SKM-1 treated with dmso at 0.1 percent for 144 hours (cell line): Measurements from ENCODE around the gene AFG1L.
"Not testable (repeated sequence)": the region's sequence is repeated elsewhere in the genome, so short reads cannot be mapped to it uniquely, and the experiment has no call there.

ENCODE experiments used
- DNase-seq: peaks from one replicate; lab custom pipeline; 2025; ENCODE audit not compliant: unreplicated experiment; lab: John Stamatoyannopoulos, UW

AFG1L gene

DNA sequence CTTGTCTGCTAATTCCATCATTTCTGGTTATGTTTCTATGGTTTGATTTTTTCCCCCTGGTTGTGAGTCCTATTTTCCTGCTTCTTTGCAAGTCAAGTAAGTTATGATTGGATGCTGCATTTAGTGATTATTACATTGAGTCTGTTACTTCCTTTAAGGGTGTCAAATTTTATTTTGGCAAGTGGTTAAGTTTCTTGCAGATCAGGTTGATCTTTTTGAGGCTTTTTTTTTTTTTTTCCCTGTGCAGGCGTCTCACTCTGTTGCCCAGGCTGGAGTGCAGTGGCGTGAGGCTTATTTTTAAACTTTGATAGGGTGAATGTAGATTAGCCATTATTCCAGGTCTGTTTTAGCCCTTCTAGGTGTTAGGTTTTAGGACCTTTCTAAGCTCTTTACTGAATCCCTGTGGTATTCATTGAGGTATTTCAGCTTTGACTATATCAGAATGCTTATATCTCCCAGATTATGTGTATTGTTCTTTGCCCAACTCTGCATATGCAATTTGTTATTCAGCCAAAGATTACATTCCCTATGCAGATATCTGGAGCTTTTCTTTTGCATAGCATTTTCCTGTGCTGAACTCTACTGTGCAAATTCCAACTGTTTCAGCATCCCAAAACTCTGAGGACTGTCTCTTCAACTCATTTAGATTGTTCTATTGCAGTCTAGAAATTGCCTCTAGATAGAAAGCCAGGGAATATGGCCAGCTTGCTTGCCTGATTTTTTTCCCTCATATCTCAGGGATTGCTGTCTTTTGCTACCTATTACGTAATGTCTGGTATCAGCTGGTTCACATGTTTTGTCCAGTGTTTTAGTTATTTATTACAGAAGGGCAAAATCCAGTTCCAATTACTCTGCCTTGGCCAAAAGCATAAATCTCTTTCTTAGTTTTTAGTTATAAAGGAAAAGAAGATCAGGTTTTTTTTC lies 113.3 kb downstream of the AFG1L start:
- DNase-seq, result no peak

DNA sequence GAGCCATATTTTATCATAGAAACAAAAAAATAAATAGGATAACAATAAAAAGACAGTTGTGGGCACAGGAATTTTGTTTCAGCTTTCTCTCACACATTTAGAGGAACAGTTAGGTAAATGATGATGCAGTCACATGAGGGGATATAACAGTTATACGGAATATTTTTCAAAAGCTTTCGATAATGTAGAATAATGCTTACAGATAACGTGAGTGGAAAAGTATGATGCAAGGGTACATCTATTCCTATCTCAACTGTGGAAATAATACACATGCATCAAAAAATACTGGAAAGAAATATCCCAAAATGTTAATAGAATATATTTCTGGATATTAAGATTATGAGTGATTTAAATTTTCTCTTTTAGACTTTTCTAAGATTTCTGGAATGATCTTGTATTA lies 114.0 kb downstream of the AFG1L start:
- DNase-seq, result no peak

DNA sequence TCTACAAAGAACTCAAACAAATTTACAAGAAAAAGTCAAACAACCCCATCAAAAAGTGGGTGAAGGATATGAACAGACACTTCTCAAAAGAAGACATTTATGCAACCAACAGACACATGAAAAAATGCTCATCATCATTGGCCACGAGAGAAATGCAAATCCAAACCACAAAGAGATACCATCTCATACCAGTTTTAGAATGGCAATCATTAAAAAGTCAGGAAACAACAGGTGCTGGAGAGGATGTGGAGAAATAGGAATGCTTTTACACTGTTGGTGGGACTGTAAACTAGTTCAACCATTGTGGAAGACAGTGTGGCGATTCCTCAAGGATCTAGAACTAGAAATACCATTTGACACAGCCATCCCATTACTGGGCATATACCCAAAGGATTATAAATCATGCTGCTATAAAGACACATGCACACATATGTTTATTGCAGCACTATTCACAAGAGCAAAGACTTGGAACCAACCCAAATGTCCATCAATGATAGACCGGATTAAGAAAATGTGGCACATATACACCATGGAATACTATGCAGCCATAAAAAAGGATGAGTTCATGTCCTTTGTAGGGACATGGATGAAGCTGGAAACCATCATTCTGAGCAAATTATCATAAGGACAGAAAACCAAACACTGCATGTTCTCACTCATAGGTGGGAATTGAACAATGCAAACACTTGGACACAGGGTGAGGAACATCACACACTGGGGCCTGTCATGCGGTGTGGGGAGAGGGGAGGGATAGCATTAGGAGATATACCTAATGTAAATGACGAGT lies 121.4 kb downstream of the AFG1L start:
- not testable (repeated sequence) for DNase-seq

DNA sequence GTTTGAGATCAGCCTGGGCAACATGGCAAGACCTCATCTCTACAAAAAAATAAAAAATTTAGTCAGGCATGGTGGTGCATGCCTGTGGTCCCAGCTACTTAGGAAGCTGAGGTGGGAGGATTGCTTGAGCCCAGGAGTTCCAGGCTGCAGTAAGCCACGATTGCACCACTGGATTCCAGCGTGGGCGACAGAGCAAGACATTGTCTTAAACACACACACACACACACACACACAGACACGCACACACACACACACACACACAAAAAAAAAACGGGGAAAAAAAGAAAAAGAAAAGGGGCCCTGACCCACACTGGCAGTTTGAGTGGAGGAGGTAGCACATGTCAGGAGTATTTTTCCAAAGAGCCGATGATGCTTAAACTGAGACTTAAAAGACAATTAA lies 122.2 kb downstream of the AFG1L start:
- no peak for DNase-seq

DNA sequence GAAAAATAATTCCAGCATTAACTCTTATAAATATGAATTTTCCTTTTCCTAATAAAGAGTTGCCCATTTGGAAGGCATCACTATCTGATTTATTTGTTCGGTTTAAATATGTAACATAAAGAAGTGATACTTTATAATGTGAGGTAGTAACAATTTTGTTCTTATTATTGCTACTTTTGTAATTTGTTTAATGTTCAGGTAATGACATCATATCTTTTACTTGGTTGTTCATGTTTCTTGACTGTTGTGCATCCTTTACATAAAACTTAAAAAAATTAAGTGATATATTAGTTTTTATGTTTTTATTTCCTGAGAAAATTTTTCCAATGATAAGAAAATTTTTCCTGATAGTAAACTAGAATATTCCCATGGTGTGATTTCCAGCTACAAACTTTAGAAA lies 124.6 kb downstream of the AFG1L start:
- no peak for DNase-seq

DNA sequence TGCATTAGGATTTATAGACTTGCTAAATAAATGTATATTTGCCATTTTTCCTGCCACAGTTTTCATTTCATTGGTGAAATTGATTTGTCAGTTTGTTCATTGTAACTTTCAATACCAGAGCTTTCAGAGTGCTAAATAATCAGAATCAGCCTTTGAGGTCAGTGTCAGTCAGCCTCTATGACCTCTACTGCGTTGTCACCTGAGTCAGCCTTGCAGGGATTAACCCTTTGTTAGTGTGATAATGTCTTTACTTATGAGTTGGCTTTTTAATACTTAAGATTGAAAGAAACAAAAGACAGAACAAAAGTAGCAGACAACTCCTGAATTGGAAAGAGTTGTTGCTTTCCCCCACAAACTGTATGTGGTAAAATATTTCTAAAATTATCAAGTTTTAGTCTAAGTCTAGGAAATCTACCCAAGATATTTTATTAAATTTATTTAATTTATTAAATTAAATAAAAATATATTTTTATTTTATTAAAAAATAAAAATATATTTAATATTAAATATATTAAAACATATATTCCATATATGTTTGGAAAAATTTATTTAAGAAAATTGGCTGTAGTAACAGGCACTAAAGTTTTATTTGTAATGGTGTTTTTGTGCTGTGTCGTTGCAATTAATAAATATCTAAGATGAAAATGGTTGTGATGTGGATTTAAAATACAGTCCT lies 125.2 kb downstream of the AFG1L start:
- DNase-seq, result no peak

DNA sequence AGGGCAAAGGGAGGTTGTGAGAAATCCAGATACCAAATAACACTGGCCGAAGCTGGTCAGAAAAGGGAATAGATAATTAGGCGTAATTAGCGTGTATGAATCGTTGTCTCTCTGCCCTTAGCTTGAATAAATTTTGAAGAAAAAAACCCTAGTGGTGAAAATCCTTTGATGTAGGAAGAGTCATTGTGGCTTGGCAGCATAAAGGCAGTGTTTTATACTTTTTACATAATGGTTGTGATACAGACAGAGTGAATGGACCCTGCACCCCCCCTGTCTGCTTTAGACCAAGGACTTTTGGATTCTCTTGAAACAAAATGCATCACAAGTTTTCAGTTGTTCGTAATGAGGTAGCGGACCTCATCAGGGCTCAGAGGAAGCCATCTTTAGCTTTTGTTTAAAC lies 126.5 kb downstream of the AFG1L start:
- no peak for DNase-seq

DNA sequence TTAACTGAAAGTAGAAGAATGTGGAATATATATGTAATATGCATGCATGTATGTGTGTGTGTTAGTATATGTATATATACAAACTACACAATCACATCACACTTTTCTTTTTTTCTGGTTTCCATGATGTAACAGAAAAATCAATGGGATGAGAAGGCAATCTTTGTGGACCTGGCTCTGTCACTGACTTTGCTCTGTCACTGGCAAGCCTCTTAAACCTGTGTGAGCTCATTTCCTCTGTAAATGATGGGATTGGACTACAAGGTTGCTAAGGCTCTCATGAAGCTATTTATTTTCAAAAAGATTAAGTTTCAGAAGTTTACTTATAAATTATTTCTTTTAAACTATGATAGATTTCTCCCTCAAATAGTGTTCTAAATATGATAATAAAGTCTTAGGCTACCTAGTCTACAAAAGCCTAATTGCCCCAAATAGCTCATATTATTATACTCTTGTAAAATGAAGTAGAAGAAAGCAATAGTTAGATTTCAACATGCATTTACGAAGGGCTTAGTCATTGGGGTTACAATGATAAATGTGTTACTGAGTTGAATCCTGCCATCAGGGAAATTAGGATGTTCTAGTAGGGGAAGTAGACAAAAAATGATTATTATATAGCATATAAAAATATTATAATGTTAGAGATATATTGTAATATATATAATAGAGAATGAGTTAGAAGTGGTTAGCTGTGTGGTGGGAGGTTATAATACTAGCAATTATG lies 129.3 kb downstream of the AFG1L start:
- DNase-seq, result no peak

DNA sequence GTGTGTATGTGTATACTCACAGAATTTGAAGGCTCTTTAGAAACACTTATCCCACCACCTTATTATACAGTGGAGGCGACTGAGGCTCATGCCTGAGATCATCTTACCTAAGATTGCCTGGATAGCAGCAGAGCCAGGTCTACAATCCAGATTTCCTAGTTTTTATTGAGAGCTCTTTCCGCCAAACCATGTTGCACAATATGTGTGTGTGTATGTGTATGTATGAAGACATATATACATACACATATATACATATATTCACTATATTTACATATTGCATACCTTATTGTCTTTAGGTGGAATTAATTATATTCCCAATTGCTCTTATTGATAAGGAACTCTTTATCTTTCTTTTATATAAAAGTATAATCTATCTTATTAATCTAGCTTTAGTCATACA lies 130.6 kb downstream of the AFG1L start:
- DNase-seq, result no peak

DNA sequence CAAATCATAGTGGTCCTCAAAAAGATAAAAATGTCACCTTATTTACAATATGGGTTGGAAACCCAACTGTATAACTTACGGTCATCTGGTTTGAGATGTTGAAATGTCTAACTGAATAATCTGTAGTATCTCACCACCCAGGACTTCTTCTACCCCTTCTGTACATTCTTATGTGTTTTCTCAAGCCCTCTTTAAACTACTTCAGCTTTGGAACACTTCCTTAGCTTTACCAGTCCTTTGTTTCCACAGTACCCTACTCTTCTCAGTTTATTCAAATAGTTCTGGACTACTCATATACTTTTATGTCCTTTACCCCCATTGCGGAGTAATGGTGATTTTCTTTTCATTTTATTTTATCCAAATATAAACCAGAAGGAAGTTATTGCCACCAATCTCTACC lies 137.3 kb downstream of the AFG1L start:
- DNase-seq, result no peak

DNA sequence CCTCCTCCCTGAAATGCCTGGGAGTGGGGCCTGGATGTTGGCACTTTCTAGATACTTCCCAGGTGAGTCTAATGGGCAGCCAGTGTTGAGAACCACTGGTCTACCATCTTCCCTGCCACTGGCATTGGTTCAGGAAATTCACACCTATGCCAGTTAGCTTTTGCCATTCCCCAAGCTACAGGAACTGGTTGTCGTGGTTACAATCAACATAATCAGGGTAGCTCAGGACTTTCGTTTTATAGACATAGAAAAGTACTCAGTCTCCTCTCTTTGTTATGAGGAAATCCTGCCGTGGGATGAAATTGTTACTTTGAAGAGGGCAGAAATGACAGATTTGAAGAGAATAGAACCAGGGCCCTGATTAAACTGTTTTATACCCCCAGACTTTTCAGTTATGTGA lies 137.9 kb downstream of the AFG1L start:
- no peak for DNase-seq

DNA sequence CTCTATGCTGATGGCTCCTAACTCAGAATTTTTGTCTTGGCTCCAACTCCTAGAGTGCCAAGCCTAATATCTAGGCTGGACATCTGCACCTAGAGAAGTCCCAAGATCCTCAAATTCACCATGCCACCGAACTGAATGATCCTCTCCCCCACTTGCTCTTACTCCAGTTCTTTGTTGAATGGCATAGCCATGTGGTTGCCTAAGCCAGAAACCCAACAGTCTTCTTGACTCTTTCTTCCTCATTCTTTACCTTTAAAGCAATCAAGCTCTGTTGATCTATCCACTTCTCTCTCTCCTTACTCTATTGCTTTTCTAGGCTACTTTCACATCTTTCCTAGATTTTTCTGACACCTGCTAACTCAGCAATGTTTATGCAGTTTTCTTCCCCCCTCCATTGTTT lies 139.4 kb downstream of the AFG1L start:
- DNase-seq, result peak; percentile 16

DNA sequence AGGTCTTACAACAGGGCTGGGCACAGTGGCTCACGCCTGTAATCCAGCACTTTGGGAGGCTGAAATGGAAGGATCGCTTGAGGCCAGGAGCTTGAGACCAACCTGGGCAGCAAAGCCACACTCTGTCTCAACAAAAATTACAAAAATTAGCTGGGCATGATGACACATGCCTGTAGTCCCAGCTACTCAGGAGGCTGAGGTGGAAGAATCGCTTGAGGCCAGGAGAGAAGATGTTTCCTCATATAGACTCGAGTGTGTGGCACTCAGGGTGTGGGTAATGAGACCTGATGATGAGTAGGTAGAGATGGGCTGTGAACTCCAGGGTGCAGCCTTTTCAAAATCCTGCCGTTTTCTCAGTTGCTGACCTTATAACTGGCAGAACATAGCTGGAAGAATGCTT lies 140.5 kb downstream of the AFG1L start:
- DNase-seq, result no peak

DNA sequence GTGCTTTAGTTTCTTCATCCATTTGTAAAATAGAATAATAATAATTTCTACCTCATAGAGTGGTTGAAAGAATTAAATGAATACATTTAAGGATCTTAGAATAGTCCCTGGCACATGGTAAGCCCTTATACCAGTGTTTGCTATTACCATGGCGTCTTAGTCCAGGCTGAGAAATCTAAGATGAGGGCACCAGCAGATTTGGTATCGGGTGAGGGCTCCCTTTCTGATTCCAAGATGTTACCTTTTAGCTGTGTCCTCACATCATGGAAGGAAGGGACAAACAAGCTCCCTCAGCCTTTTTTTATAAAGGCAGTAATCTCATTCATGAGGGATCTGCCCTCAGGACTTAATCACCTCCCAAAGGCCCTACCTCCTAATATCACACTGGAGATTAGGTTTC lies 141.9 kb downstream of the AFG1L start:
- DNase-seq, result no peak

DNA sequence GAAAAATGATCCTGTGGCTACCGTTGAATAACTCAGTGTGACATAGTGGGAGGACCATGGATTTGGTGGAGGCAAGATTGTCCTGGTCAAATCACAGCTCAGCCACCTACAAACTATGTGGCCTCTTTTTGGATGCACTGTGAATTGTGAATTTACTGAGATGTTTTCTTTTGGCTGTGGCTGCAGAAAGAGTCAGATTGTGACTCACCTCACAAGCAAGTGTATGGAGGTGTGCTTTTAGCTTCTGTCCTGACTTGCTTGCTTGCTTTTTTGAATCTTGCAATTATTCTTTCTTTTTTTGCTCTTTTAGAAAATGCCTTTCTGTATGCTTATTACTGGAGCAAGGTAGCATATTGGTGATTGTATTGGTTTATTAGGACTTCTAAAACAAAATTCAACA lies 143.0 kb downstream of the AFG1L start:
- DNase-seq, result no peak

DNA sequence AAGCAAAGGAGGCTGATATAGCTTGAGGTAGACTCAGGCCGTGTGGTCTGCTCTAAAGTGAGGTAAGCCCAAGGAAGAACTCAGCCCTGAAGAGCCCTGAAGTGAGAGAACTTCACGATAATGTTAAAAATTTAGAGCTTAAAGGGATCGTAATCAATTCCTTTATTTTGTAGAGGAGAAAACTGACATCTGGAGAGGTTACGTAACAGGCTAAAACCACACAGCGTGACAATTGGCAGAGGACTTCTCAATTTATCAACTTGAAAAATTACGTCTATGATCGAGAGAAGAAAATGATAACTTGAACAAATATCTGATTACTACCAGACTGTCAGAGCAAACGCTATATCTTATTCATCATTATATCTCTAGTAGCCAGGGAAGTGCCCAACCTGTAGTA lies 144.1 kb downstream of the AFG1L start:
- peak; percentile 38 for DNase-seq

DNA sequence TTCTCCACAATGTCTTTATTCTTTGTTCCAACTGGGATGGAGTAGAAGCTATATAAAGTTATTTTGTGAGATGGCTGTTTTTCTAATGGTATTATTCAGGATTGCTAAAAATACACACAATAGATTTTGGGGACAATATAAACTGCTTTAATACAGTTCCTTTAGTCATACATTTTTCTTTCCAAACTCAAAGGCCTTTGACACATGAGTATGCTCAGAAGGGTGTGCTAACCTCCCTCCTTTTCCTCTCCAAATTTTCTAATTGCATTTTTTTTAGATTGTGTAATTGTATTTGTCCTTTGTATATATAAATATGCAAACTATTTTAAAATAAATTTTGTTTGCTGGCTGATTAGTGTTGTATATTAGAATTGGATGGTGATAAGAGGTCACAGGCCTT lies 146.3 kb downstream of the AFG1L start:
- DNase-seq, result no peak

DNA sequence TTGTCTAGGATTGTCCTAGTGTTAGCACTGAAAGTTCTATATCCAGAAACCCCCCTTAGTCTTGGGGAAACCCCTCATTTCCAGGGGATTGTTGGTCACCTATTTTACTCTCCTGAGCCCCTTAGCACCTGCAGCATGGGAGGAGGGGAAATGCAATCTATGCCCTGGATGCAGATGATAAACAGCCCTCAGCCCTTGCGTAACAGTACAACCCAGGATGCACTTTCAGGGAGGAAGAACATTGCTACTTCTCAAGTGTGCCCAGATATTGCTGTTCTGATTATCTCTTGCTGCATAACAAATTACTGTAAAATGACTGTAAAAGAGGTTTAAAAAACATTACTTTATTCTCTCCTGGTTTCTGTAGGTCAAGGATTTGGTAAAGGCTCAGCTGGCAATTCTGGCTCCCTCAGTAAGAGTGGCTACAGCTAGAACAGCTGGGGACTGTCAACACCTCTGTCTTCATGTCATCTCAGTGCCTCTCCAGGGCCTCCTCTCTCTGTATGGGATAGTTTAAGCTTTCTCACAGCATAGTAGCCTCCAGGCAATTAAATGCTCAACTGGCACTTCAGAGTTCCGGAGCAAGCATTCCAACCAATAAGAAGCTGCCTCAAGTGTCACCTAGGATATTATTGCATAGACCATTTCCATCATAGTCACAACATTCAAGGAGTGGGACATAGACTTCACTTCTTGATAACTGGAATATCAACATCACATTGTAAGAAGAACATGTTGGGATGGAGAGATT lies 148.1 kb downstream of the AFG1L start:
- no peak for DNase-seq

DNA sequence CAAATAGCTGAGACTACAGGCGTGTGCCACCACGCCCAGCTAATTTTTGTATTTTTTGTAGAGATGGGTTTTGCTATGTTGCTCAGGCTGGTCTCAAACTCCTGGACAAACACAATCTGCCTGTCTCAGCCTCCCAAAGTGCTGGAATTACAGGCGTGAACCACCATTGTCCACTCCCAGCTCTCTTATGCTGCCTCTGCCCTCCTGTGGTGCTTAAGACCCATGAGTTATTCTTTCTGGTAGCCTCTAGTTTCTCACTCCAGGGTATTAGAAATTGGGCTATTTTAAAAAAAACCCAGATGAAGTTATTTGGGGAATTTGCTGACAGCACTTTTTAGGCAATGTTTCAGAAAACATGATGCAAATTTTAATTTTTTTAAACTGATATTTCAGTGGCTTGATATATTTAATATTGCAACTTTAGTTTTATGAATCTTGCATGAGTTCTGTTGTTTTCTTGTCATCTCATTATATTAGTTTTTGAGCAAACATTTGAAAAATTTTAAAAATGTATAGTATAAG lies 151.8 kb downstream of the AFG1L start:
- no peak for DNase-seq

DNA sequence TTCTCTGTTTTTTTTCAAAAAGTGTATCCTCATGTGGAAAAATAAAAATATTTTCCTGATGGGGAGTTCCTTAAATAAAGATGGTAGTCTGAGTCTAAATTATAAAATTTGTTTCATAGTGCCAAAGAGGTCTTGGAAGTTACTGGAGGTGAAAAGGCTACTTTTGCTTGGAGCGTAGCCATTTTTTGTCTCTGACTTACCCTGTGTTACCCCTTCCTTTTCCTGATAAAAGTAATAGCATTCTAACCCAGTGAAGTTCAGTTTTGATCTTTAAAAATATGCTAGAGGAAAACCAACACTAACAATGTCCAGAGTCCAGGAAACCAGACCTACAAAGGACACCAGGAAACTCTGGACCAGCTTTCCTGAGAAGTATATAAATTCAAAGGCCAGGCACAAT lies 153.6 kb downstream of the AFG1L start:
- no peak for DNase-seq
